SK-N-SH treated with all-trans-retinoic acid at 6 μM for 48 hours (cell line): ENCODE measurements around the gene CHST8.

Experiments used
- ATAC-seq: fragments of 200-7000 bp; cut with Tn5 transposase; 3 replicates; pipeline ENCODE4 v1.9.1; 2020; ENCODE audit warnings: mild to moderate bottlenecking, moderate library complexity
- ARNTL ChIP-seq: fragments of 450-650 bp; formaldehyde crosslinking; IDR thresholded peaks from 2 replicates; pipeline ENCODE4 v1.5.0; 2020; ENCODE audit warnings: low read depth, mild to moderate bottlenecking, moderate library complexity, borderline replicate concordance
- BACH2 ChIP-seq: fragments of 250-450 bp; sonication (Bioruptor Pico); IDR thresholded peaks from 2 replicates; pipeline ENCODE4 v1.9.0; 2021; ENCODE audit warnings: mild to moderate bottlenecking, borderline replicate concordance
- CSDC2 ChIP-seq: fragments of 250-450 bp; sonication (Bioruptor Pico); IDR thresholded peaks from 2 replicates; pipeline ENCODE4 v1.5.0; 2020; ENCODE audit warnings: mild to moderate bottlenecking, moderate library complexity
- ESRRG ChIP-seq: fragments of 250-450 bp; sonication (Bioruptor Pico); IDR thresholded peaks from 2 replicates; pipeline ENCODE4 v1.6.1; 2021; ENCODE audit warnings: mild to moderate bottlenecking
- GLIS3 ChIP-seq: fragments of 250-450 bp; sonication (Bioruptor Pico); IDR thresholded peaks from 2 replicates; pipeline ENCODE4 v1.5.0; 2020; ENCODE audit warnings: mild to moderate bottlenecking, moderate library complexity
- ISL1 ChIP-seq: fragments of 250-450 bp; sonication (Bioruptor Pico); IDR thresholded peaks from 2 replicates; pipeline ENCODE4 v2.1.2; 2022; ENCODE audit warnings: mild to moderate bottlenecking, moderate library complexity
- OSR1 ChIP-seq: fragments of 250-450 bp; sonication (Bioruptor Pico); IDR thresholded peaks from 2 replicates; pipeline ENCODE4 v1.8.0; 2022; ENCODE audit warnings: moderate library complexity, mild to moderate bottlenecking, inconsistent platforms
- RARB ChIP-seq: fragments of 250-450 bp; sonication (Bioruptor Pico); IDR thresholded peaks from 2 replicates; pipeline ENCODE4 v1.8.0; 2021; ENCODE audit warnings: mild to moderate bottlenecking, moderate library complexity
- TCF4 ChIP-seq: fragments of 250-450 bp; sonication (Bioruptor Pico); IDR thresholded peaks from 2 replicates; pipeline ENCODE4 v1.8.0; 2021; ENCODE audit warnings: mild to moderate bottlenecking, moderate library complexity, borderline replicate concordance
- TOX ChIP-seq: fragments of 250-450 bp; sonication (Bioruptor Pico); IDR thresholded peaks from 2 replicates; pipeline ENCODE4 v1.8.0; 2021; ENCODE audit warnings: mild to moderate bottlenecking, moderate library complexity, borderline replicate concordance
- ZC3H10 ChIP-seq: fragments of 250-450 bp; sonication (Bioruptor Pico); IDR thresholded peaks from 2 replicates; pipeline ENCODE4 v1.5.1; 2021; ENCODE audit warnings: mild to moderate bottlenecking, moderate library complexity
- ZFP3 ChIP-seq: fragments of 250-450 bp; sonication (Bioruptor Pico); IDR thresholded peaks from 2 replicates; pipeline ENCODE4 v1.5.0; 2020; ENCODE audit warnings: mild to moderate bottlenecking, moderate library complexity
- ZFP30 ChIP-seq: fragments of 450-650 bp; formaldehyde crosslinking; IDR thresholded peaks from 2 replicates; pipeline ENCODE4 v1.5.0; 2022; ENCODE audit warnings: mild to moderate bottlenecking, moderate library complexity
- ZNF565 ChIP-seq: fragments of 450-650 bp; formaldehyde crosslinking; conservative IDR thresholded peaks from 2 replicates; pipeline ENCODE4 v1.5.0; 2020; ENCODE audit warnings: low read depth, mild to moderate bottlenecking, moderate library complexity
- ZNF70 ChIP-seq: fragments of 450-650 bp; formaldehyde crosslinking; IDR thresholded peaks from 2 replicates; pipeline ENCODE4 v1.5.0; 2020; ENCODE audit warnings: mild to moderate bottlenecking, moderate library complexity
- TF ChIP-seq, protein P1 (sequence below): fragments of 250-450 bp; sonication (Bioruptor Pico); IDR thresholded peaks from 2 replicates; pipeline ENCODE4 v1.8.0; 2020; ENCODE audit warnings: mild to moderate bottlenecking, moderate library complexity, borderline replicate concordance
- TF ChIP-seq, protein P2 (sequence below): fragments of 250-450 bp; sonication (Bioruptor Pico); IDR thresholded peaks from 2 replicates; pipeline ENCODE4 v1.5.1; 2021; ENCODE audit warnings: mild to moderate bottlenecking, moderate library complexity
- TF ChIP-seq, protein P3 (sequence below): fragments of 250-450 bp; sonication (Bioruptor Pico); IDR thresholded peaks from 2 replicates; pipeline ENCODE4 v1.8.0; 2021; ENCODE audit warnings: low read depth, mild to moderate bottlenecking, moderate library complexity, borderline replicate concordance
- TF ChIP-seq, protein P4 (sequence below): fragments of 250-450 bp; sonication (Bioruptor Pico); IDR thresholded peaks from 2 replicates; pipeline ENCODE4 v1.5.0; 2020; ENCODE audit warnings: mild to moderate bottlenecking, moderate library complexity

The CHST8 gene

DNA sequence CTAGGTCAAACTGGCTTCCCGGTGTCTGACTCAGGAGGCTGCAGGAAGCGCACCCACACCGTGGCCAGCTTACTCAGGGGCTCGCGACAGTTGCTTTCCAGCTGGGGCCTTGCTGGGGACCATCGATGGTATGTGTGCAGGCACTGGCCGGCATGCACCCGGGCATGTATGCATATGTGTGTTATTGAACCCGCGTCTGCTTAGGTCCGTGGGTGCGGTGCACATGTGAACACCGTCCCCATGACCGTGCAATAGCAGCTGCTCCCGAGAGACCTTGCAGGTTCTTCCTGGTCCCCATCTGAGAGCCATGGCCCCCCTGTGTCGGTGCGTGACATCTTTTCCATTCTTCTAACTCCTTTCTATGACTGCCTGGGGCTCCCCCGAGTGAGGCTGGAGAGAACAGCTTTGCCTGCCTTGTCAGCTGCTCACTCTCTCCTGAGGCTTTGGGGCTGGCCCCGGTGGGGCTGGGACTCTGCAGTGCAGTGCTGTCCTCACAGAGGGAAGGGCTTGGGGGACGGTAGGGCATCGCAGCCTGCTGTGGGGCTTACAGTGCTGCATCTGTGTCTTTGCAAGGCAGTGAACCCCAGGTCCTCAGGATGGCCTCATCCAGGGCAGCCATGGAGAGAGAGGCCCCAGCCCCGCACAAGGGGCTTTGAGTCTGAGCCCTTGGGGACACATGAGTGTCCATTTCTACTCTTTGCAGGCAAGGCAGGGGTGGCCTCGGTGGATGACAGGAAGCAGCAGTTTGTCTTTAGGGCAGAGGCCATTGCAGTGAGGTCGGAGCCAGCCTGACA is 65.1 kb downstream of the CHST8 start (continued):
- no peak for TF ChIP-seq RARB (CRISPR knock-in tag)
- no peak for TF ChIP-seq CSDC2 (CRISPR knock-in tag)
- no peak for TF ChIP-seq ZNF565 (CRISPR knock-in tag)
- TF ChIP-seq, protein P1, sequence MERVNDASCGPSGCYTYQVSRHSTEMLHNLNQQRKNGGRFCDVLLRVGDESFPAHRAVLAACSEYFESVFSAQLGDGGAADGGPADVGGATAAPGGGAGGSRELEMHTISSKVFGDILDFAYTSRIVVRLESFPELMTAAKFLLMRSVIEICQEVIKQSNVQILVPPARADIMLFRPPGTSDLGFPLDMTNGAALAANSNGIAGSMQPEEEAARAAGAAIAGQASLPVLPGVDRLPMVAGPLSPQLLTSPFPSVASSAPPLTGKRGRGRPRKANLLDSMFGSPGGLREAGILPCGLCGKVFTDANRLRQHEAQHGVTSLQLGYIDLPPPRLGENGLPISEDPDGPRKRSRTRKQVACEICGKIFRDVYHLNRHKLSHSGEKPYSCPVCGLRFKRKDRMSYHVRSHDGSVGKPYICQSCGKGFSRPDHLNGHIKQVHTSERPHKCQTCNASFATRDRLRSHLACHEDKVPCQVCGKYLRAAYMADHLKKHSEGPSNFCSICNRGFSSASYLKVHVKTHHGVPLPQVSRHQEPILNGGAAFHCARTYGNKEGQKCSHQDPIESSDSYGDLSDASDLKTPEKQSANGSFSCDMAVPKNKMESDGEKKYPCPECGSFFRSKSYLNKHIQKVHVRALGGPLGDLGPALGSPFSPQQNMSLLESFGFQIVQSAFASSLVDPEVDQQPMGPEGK: no peak
- TF ChIP-seq TCF4 (CRISPR knock-in tag): no peak
- no peak for TF ChIP-seq BACH2

DNA sequence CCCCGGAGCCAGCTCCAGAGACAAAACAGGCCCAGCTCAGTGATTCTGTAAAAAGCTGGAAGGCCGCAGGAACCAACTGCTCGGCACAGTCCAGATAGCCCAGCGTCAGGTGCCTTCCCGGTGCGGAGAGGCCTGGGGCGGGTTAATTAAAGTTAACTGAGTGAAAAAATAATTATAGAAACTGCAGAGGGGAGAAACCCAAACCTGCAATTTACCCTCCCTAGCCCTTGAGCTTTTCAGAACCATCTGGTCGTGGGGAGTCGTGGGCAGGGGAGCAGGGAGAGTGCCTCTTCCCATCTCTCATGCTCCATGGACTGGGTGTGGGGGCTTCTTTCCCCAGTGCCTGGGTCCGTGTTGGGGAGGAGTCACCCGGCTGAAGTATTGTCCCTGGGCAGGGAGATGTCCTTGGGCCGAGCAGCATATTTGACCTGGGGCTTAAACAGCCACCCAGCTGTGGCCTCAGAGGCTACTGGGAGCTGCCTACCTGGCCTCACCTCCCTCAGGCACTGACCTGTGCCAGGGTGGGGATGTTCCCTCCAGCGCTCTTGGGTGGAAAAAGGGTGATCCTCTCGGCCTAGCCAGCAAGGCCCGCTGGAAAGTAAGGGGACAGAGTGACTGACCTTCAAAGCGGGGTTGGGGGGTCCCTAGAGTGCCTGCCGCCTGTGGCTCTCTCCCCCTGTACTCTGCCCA is 65.9 kb downstream of the CHST8 start:
- ATAC-seq: no peak
- TF ChIP-seq ISL1 (CRISPR knock-in tag) (no peak), ZFP30 (CRISPR knock-in tag) (no peak), CSDC2 (CRISPR knock-in tag) (no peak), TCF4 (CRISPR knock-in tag) (no peak), ZFP3 (no peak), OSR1 (no peak), BACH2 (no peak), ARNTL (no peak), TOX (CRISPR knock-in tag) (no peak), ZC3H10 (no peak), ZNF565 (CRISPR knock-in tag) (no peak), GLIS3 (CRISPR knock-in tag) (no peak), ZNF70 (CRISPR knock-in tag) (no peak)
- TF ChIP-seq, protein P2, sequence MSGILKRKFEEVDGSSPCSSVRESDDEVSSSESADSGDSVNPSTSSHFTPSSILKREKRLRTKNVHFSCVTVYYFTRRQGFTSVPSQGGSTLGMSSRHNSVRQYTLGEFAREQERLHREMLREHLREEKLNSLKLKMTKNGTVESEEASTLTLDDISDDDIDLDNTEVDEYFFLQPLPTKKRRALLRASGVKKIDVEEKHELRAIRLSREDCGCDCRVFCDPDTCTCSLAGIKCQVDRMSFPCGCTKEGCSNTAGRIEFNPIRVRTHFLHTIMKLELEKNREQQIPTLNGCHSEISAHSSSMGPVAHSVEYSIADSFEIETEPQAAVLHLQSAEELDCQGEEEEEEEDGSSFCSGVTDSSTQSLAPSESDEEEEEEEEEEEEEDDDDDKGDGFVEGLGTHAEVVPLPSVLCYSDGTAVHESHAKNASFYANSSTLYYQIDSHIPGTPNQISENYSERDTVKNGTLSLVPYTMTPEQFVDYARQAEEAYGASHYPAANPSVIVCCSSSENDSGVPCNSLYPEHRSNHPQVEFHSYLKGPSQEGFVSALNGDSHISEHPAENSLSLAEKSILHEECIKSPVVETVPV: no peak
- TF ChIP-seq, protein P3, sequence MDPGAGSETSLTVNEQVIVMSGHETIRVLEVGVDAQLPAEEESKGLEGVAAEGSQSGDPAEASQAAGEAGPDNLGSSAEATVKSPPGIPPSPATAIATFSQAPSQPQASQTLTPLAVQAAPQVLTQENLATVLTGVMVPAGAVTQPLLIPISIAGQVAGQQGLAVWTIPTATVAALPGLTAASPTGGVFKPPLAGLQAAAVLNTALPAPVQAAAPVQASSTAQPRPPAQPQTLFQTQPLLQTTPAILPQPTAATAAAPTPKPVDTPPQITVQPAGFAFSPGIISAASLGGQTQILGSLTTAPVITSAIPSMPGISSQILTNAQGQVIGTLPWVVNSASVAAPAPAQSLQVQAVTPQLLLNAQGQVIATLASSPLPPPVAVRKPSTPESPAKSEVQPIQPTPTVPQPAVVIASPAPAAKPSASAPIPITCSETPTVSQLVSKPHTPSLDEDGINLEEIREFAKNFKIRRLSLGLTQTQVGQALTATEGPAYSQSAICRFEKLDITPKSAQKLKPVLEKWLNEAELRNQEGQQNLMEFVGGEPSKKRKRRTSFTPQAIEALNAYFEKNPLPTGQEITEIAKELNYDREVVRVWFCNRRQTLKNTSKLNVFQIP (CRISPR knock-in tag): no peak
- TF ChIP-seq, all 23 proteins: peak for 0

DNA sequence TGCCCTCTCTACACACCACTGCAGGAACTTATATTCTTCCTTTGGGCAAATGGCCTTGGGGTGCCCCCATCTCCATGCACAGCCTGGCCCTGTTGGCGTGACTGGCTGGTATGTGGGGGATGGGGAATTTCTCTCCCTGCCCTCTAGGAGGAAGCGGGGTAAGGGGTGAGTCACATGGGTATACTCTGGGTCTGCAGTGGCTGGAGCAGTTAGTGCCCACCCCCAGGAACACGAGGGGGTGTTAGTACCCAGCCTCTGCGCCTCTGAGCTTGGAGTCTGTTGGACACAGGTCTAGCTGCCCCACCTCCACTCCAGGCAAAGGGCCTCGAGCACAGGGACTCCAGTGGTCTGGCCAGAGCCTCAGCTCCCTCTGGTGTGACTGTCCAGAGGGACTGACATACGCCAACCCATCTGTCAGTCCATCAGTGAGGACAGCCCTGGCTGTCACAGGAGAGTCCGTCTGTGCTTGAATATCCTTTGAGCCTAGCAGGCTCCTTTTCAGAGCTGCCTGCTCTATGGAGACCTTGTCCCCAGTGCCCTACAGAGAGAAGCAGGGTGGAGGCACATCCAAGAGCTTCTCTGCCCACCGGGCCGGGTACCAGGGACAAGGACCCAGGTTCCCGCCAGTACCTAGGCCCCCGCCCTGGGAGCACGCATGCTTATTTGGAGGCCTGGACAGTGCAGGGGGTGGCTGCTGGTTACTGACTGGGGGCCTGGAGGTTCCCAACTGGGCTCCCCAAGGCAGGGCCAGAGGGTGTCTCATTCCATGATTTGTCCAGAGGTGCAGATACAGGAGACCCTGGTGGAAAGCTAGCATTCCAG is 66.6 kb downstream of the CHST8 start:
- no peak for TF ChIP-seq ZC3H10
- TF ChIP-seq, protein P1: no peak
- TF ChIP-seq, protein P4, sequence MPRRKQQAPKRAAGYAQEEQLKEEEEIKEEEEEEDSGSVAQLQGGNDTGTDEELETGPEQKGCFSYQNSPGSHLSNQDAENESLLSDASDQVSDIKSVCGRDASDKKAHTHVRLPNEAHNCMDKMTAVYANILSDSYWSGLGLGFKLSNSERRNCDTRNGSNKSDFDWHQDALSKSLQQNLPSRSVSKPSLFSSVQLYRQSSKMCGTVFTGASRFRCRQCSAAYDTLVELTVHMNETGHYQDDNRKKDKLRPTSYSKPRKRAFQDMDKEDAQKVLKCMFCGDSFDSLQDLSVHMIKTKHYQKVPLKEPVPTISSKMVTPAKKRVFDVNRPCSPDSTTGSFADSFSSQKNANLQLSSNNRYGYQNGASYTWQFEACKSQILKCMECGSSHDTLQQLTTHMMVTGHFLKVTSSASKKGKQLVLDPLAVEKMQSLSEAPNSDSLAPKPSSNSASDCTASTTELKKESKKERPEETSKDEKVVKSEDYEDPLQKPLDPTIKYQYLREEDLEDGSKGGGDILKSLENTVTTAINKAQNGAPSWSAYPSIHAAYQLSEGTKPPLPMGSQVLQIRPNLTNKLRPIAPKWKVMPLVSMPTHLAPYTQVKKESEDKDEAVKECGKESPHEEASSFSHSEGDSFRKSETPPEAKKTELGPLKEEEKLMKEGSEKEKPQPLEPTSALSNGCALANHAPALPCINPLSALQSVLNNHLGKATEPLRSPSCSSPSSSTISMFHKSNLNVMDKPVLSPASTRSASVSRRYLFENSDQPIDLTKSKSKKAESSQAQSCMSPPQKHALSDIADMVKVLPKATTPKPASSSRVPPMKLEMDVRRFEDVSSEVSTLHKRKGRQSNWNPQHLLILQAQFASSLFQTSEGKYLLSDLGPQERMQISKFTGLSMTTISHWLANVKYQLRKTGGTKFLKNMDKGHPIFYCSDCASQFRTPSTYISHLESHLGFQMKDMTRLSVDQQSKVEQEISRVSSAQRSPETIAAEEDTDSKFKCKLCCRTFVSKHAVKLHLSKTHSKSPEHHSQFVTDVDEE: no peak
- TF ChIP-seq, protein P2: no peak
- no peak for TF ChIP-seq RARB (CRISPR knock-in tag)
- no peak for TF ChIP-seq ESRRG (CRISPR knock-in tag)
- TF ChIP-seq ZNF70 (CRISPR knock-in tag): no peak
- TF ChIP-seq GLIS3 (CRISPR knock-in tag): no peak
- TF ChIP-seq ISL1 (CRISPR knock-in tag): no peak
- no peak for TF ChIP-seq ZFP30 (CRISPR knock-in tag)
- no peak for ATAC-seq
